ENCODE measurements around the gene SYNPO. TPM values are rescaled to one million over a fixed set of nuclear protein-coding genes. Genes with fewer than 3 reads are reported as not detected.

Gene SYNPO
- total and polyA plus RNA-seq, 2 donors from 2014 or later = 46.3 to 87.6 TPM

GRCh38 chr5:150641824-150642566 is 1.5 kb downstream of the SYNPO start:
- no peak for TF ChIP-seq CTCF (IDR thresholded peaks at IDR 0.05; ENCODE audit: borderline replicate concordance, extremely low read depth, insufficient read depth)
- Histone ChIP-seq H3K36me3 (ENCODE audit: control insufficient read depth in 2 of 3, insufficient read depth in 3 of 3, low read length in 3 of 3) (no peaks in the 10 kb centered on the region), H3K27me3 (ENCODE audit: control insufficient read depth, insufficient read depth, low read length) (no peaks in the 10 kb centered on the region), H3K4me3 (ENCODE audit: low read length in 3 of 3) (peak overlapping the region; percentile 9 to 50 (median 34)), H3K9ac (ENCODE audit: low read length in 3 of 3) (peak overlapping the region; percentile 8 to 49 (median 10)), H3K9me3 (ENCODE audit: control insufficient read depth in 2 of 3, insufficient read depth in 1 of 3, low read length in 3 of 3) (no peaks in the 10 kb centered on the region), H3K27ac (ENCODE audit: low read depth in 2 of 2, low read length in 2 of 2) (peak overlapping the region; percentile 87 to 93), H3K4me1 (ENCODE audit: control insufficient read depth in 2 of 3, insufficient read depth in 2 of 3, low read depth in 1 of 3, low read length in 3 of 3) (peaks cover 0 to 60% (median 54%) of the 10 kb centered on the region in 3 donors)
- DNase-seq (peak in 1 of 5 donors; percentile 68), FAIRE-seq (no peak)
- intact Hi-C loops (cut with DNase I) = no loop called here

GRCh38 chr5:150642567-150642927 is 2.1 kb downstream of the SYNPO start:
- peak overlapping the region; percentile 87 to 93 for H3K27ac ChIP-seq (ENCODE audit: low read depth in 2 of 2, low read length in 2 of 2)
- no peak for FAIRE-seq
- peak overlapping the region in 2 of 3 donors; percentile 8 to 49 for H3K9ac ChIP-seq (ENCODE audit: low read length in 3 of 3)
- peak overlapping the region; percentile 6 to 50 (median 8) for H3K4me3 ChIP-seq (ENCODE audit: low read length in 3 of 3)
- H3K27me3 ChIP-seq (ENCODE audit: control insufficient read depth, insufficient read depth, low read length) = no peaks in the 10 kb centered on the region
- H3K36me3 ChIP-seq (ENCODE audit: control insufficient read depth in 2 of 3, insufficient read depth in 3 of 3, low read length in 3 of 3) = no peaks in the 10 kb centered on the region
- H3K9me3 ChIP-seq (ENCODE audit: control insufficient read depth in 2 of 3, insufficient read depth in 1 of 3, low read length in 3 of 3) = no peaks in the 10 kb centered on the region
- peaks cover 0 to 58% (median 52%) of the 10 kb centered on the region in 3 donors for H3K4me1 ChIP-seq (ENCODE audit: control insufficient read depth in 2 of 3, insufficient read depth in 2 of 3, low read depth in 1 of 3, low read length in 3 of 3)
- peak; percentile 73 to 94 (median 86) for DNase-seq
- intact Hi-C loops (cut with DNase I) = no loop called here
- TF ChIP-seq CTCF (IDR thresholded peaks at IDR 0.05; ENCODE audit: borderline replicate concordance, extremely low read depth, insufficient read depth) = no peak

GRCh38 chr5:150642991-150643710 is 2.7 kb downstream of the SYNPO start:
- Histone ChIP-seq H3K9me3 (ENCODE audit: control insufficient read depth in 2 of 3, insufficient read depth in 1 of 3, low read length in 3 of 3) (no peaks in the 10 kb centered on the region), H3K27me3 (ENCODE audit: control insufficient read depth, insufficient read depth, low read length) (no peaks in the 10 kb centered on the region), H3K36me3 (ENCODE audit: control insufficient read depth in 2 of 3, insufficient read depth in 3 of 3, low read length in 3 of 3) (peaks cover 0 to under 1% (median 0%) of the 10 kb centered on the region in 3 donors), H3K4me3 (ENCODE audit: low read length in 3 of 3) (peak overlapping the region; percentile 6 to 21 (median 8)), H3K27ac (ENCODE audit: low read depth in 2 of 2, low read length in 2 of 2) (peak overlapping the region; percentile 87 to 93), H3K9ac (ENCODE audit: low read length in 3 of 3) (peak overlapping the region in 1 of 3 donors; percentile 49), H3K4me1 (ENCODE audit: control insufficient read depth in 2 of 3, insufficient read depth in 2 of 3, low read depth in 1 of 3, low read length in 3 of 3) (peaks cover 0 to 54% (median 51%) of the 10 kb centered on the region in 3 donors)
- TF ChIP-seq CTCF (IDR thresholded peaks at IDR 0.05; ENCODE audit: borderline replicate concordance, extremely low read depth, insufficient read depth) = no peak
- DNase-seq = peak in 1 of 5 donors; percentile 32
- no peak for FAIRE-seq
- intact Hi-C loops (cut with DNase I) = no loop called here
